NOMO-1 treated with DMSO at 0.1 percent for 48 hours (cell line): Measurements from ENCODE around the gene CEP57L1.
"Not testable (repeated sequence)": the region's sequence is repeated elsewhere in the genome, so short reads cannot be mapped to it uniquely, and the experiment has no call there.

Experiments
- DNase-seq: peaks from one replicate; lab custom pipeline; 2025; ENCODE audit not compliant: unreplicated experiment; lab: John Stamatoyannopoulos, UW

The CEP57L1 gene

GRCh38 chr6:109104512-109104911 is 9.2 kb downstream of the CEP57L1 start:
- DNase-seq = no peak

DNA sequence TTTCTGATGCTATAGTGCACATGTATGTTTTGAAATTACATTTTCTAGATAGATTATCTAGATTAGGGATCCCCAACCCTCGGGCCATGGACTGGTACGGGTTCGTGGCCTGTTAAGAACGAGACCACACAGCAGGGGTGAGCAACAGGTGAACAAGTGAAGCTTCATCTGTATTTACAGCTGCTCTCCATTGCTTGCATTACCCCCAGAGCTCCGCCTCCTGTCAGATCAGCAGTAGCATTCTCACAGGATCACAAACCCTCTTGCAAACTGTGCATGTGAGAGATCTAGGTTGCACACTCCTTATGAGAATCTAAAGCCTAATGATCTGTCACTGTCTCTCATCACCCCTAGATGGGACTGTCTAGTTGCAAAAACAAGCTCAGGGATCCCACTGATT is 10.4 kb downstream of the CEP57L1 start:
- no peak for DNase-seq

- DNase-seq = not testable (repeated sequence)
Measured at GRCh38 chr6:109109663-109110062, 14.4 kb downstream of the CEP57L1 start.

GRCh38 chr6:109112663-109113062 is 17.4 kb downstream of the CEP57L1 start:
- not testable (repeated sequence) for DNase-seq

- peak; percentile 89 for DNase-seq
Measured at GRCh38 chr6:109117346-109118035, 22.2 kb downstream of the CEP57L1 start.

GRCh38 chr6:109118337-109118736 is 23.0 kb downstream of the CEP57L1 start:
- no peak for DNase-seq

GRCh38 chr6:109118871-109119354 is 23.6 kb downstream of the CEP57L1 start:
- no peak for DNase-seq

GRCh38 chr6:109121411-109121810 is 26.1 kb downstream of the CEP57L1 start:
- DNase-seq = no peak

DNA sequence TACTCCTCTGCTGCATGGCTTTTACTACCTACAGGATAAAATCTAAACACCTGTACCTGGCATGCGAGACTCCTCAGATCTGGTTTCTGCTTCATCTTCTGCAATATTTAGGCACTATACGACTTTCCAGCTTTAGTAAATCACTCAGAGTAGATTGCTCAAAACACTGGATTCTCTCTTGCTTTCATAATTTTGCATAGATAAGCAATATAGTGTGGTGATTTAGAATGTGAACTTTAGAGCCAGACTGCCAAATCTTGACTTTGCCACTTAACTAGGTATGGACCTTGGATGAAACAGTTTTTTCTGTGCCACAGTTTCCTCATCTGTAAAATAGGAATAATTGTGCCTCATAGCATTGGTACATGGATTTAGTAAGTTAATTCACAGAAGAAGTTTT is 28.9 kb downstream of the CEP57L1 start:
- no peak for DNase-seq

DNA sequence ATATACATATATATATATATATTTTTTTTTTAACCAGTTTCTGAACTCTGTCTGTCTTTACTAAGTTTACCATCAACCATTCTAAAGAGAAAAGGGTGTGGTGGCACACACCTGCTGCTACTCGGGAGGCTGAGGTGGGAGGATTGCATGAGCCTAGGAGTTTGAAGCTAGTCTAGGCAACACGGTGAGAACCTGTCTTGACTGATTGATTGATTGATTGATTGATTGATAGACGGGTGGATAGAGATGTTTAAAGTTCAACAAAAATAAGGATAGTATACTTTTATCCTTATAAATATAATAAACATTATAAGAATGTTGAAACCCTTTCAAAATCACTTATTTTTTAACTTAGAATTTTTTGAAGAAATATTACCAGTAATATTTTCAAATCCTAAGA is 30.2 kb downstream of the CEP57L1 start:
- no peak for DNase-seq

DNA sequence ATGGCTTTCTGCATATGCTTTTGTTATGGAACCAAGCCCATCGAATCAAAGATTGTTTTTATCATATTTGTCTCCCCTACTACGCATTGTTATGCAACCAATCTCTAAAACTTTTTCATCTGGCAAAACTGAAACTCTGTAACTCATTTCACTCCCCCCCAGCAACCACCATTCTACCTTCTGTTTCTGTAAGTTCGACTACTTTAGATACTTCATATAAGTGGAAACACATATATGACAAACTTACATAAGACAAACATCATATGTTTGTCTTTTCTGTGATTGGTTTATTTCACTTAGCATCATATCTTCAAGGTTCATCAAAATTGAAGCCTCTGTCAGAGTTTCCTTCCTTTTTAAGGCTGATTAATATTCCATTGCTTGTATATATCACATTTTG is 34.8 kb downstream of the CEP57L1 start:
- no peak for DNase-seq

GRCh38 chr6:109135600-109135999 is 40.3 kb downstream of the CEP57L1 start:
- not testable (repeated sequence) for DNase-seq

DNA sequence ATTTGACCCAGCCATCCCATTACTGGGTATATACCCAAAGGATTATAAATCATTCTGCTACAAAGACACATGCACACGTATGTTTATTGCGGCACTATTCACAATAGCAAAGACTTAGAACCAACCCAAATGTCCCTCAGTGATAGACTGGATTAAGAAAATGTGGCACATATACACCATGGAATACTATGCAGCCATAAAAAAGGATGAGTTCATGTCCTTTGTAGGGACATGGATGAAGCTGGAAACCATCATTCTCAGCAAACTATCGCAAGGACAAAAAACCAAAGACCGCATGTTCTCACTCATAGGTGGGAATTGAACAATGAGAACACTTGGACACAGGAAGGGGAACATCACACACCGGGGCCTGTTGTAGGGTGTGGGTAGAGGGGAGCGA is 40.7 kb downstream of the CEP57L1 start:
- not testable (repeated sequence) for DNase-seq

DNA sequence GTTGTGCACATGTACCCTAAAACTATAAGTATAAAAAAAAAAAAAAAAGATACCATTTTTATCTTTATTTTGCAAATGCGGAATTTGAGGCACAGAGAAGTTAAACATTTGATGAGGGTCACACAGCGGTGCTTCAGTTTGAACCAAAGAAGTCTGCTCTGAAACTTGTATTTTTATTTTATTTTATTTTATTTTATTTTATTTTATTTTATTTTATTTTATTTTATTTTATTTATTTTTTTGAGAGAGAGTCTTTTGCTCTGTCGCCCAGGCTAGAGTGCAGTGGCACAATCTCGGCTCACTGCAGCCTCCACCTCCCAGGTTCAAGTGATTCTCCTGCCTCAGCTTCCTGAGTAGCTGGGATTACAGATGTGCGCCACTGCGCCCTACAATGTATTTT is 41.2 kb downstream of the CEP57L1 start:
- not testable (repeated sequence) for DNase-seq

DNA sequence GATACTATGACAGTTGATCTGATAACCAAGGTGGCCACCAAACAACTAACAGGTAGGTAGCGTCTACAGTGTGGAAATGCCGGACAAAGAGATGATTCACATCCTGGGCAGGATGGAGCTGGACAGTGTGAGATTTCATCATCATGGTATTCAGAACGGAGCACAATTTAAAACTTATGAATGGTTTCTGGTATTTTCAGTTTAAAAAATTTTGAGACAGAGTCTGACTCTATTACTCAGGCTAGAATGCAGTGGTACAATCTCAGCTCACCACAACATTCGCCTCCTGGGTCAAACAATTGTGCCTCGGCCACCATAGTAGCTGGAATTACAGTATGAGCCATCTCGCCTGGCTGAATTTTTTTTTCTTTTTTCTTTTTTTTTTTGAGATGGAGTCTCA is 43.8 kb downstream of the CEP57L1 start:
- no peak for DNase-seq

DNA sequence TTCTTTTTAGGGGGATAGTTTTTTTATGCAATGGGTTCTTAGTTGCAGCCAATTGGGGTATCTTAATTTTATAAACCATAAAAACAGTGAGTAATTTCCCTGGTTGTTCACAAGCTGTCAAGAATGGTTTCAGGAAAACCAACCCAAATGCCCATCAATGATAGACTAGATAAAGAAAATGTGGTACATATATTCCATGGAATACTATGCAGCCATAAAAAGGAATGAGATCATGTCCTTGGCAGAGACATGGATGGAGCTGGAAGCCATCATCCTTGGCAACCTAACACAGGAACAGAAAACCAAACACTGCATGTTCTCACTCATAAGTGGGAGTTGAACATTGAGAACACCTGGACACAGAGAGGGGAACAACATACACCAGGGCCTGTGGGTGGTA is 46.8 kb downstream of the CEP57L1 start:
- not testable (repeated sequence) for DNase-seq

- DNase-seq = no peak
Measured at GRCh38 chr6:109143191-109143590, 47.9 kb downstream of the CEP57L1 start.

GRCh38 chr6:109148251-109148650 is 52.9 kb downstream of the CEP57L1 start:
- not testable (repeated sequence) for DNase-seq

DNA sequence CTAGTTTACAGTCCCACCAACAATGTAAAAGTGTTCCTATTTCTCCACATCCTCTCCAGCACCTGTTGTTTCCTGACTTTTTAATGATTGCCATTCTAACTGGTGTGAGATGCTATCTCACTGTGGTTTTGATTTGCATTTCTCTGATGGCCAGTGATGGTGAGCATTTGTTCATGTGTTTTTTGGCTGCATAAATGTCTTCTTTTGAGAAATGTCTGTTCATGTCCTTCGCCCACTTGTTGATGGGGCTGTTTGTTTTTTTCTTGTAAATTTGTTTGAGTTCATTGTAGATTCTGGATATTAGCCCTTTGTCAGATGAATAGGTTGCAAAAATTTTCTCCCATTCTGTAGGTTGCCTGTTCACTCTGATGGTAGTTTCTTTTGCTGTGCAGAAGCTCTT is 53.4 kb downstream of the CEP57L1 start:
- DNase-seq = not testable (repeated sequence)

GRCh38 chr6:109153752-109154151 is 58.4 kb downstream of the CEP57L1 start:
- no peak for DNase-seq

GRCh38 chr6:109164331-109164730 is 69.0 kb downstream of the CEP57L1 start:
- no peak for DNase-seq

- no peak for DNase-seq
Measured at GRCh38 chr6:109165392-109165974, 70.2 kb downstream of the CEP57L1 start.

DNA sequence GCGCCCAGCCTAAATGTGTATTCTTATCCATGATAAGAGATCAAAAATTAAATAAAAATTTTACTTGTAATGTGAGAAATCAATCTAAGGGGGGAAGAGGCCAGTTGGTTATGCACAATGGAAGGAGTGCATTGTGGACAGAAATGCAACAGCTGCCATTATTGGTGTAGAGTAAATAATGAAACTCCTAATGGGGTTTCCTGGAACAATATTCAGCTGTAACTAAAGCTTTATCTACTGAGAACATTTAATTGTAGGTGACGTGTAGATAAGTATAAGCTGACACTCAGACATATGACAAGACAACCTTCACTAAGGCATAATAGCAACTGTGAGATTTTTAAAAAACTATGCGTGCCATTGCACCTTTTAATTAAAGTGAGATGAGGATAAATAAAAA is 71.4 kb downstream of the CEP57L1 start:
- DNase-seq = no peak
